HepG2 (cell line): ENCODE data around the gene ESYT2. TPM values are rescaled to one million over a fixed set of nuclear protein-coding genes. Genes with fewer than 3 reads are reported as not detected.

ENCODE experiments used
- ATAC-seq: fragments of 200-7000 bp; cut with Tn5 transposase; 3 replicates; pipeline ENCODE4 v1.9.1; 2020; ENCODE audit warnings: mild to moderate bottlenecking, moderate library complexity
- BruUV-seq: library from RNA; stranded (reverse); fragments of 400-500 nt; replicated peaks from 2 replicates; lab custom pipeline; 2021; lab: Mats Ljungman, UMichigan
- CTCF ChIA-PET: fragments of 300-600 bp; formaldehyde crosslinking; extraction: SDS; loops from one replicate; lab custom pipeline; 2021; ENCODE audit warnings: low total read pairs, inconsistent platforms, low intra/inter-chr PET ratio; lab: Yijun Ruan, JAX
- POLR2A ChIA-PET: fragments of 350-600 bp; sonication (Branson Sonifier 250); formaldehyde crosslinking; loops from one replicate; lab custom pipeline; 2020; ENCODE audit warnings: antibody characterized with exemption, inconsistent platforms; lab: Yijun Ruan, JAX
- DNase-seq: peaks from one replicate; pipeline ENCODE4 v3.0.0-alpha.2; 2015; ENCODE audit warnings: low spot score
- FAIRE-seq: peaks from 3 replicates; lab custom pipeline; 2011; peaks lifted over from hg19 to GRCh38; lab: Jason Lieb, UNC
- H2AFZ ChIP-seq: one replicate; pipeline ENCODE4 v1.6.1; 2011; ENCODE audit warnings: low read length, inconsistent platforms
- H3K27ac ChIP-seq: fragments of 300-600 bp; 3 replicates; pipeline ENCODE4 v1.8.0; 2011; ENCODE audit warnings: mixed run types, mild to moderate bottlenecking, mixed read lengths, low read length, inconsistent platforms; ENCODE audit not compliant: insufficient read depth; ENCODE audit errors: extremely low read length
- H3K27me3 ChIP-seq, 2 experiments: fragments of 200-600 bp in 1 of 2; 2 replicates in 1 of 2; 3 replicates in 1 of 2; pipeline versions ENCODE4 v1.6.0 to v1.8.0; 2011; ENCODE audit warnings: low read length in 2 of 2, mild to moderate bottlenecking in 2 of 2, moderate library complexity in 2 of 2, inconsistent platforms in 1 of 2; ENCODE audit not compliant: insufficient read depth in 2 of 2, control insufficient read depth in 1 of 2
- H3K36me3 ChIP-seq, 2 experiments: fragments of 200-600 bp in 1 of 2; replicated peaks in 1 of 2; 2 replicates in 1 of 2; 3 replicates in 1 of 2; pipeline versions ENCODE4 v1.5.1 to v1.8.0; 2011; ENCODE audit warnings: low read length in 2 of 2, inconsistent platforms in 1 of 2; ENCODE audit not compliant: insufficient read depth in 2 of 2, control insufficient read depth in 1 of 2
- H3K4me1 ChIP-seq: 2 replicates; pipeline ENCODE4 v1.5.1; 2012; ENCODE audit warnings: low read length, inconsistent platforms; ENCODE audit not compliant: insufficient read depth
- H3K4me2 ChIP-seq: 2 replicates; pipeline ENCODE4 v1.6.0; 2011; ENCODE audit warnings: low read depth, low read length, inconsistent platforms
- H3K4me3 ChIP-seq, 3 experiments: fragments of 200-600 bp in 1 of 3; sonication (generic), shearing (Covaris generic) in 1 of 3; replicated peaks in 1 of 3; 2 replicates each; pipeline ENCODE4 v1.5.1; 2011 to 2016; ENCODE audit warnings: low read length in 3 of 3, inconsistent platforms in 2 of 3, low read depth in 2 of 3, mild to moderate bottlenecking in 2 of 3, control low read depth in 1 of 3, mixed read lengths in 1 of 3; ENCODE audit not compliant: insufficient read depth in 1 of 3
- H3K79me2 ChIP-seq: one replicate; pipeline ENCODE4 v1.6.1; 2011; ENCODE audit warnings: low read length, inconsistent platforms; ENCODE audit not compliant: insufficient read depth
- H3K9ac ChIP-seq: 2 replicates; pipeline ENCODE4 v1.6.0; 2011; ENCODE audit warnings: mild to moderate bottlenecking, low read depth, low read length, inconsistent platforms; ENCODE audit not compliant: insufficient read depth
- H3K9me3 ChIP-seq: 2 replicates; pipeline ENCODE4 v1.5.1; 2012; ENCODE audit warnings: mild to moderate bottlenecking, low read length
- H4K20me1 ChIP-seq: 2 replicates; pipeline ENCODE4 v1.6.0; 2011; ENCODE audit warnings: inconsistent platforms, mild to moderate bottlenecking, low read length, moderate library complexity; ENCODE audit not compliant: insufficient read depth
- CCAR2 ChIP-seq: fragments of 200-400 bp; formaldehyde crosslinking; optimal IDR thresholded peaks from 2 replicates; pipeline ENCODE3; 2018; ENCODE audit warnings: low read depth, mild to moderate bottlenecking, low read length, moderate library complexity
- PRDM15 ChIP-seq: sonication (generic); formaldehyde crosslinking; IDR thresholded peaks from 2 replicates; pipeline ENCODE4 v1.4.0; 2020; ENCODE audit warnings: missing genetic modification reagents
- ZNF335 ChIP-seq: sonication (generic); formaldehyde crosslinking; IDR thresholded peaks from 2 replicates; pipeline ENCODE4 v1.4.0; 2020; ENCODE audit warnings: missing genetic modification reagents
- ZNF546 ChIP-seq: sonication (generic); formaldehyde crosslinking; conservative IDR thresholded peaks from 2 replicates; pipeline ENCODE4 v1.8.1; 2023; ENCODE audit warnings: mild to moderate bottlenecking, missing genetic modification reagents
- ZNF629 ChIP-seq: sonication (generic); formaldehyde crosslinking; conservative IDR thresholded peaks from 2 replicates; pipeline ENCODE4 v1.5.0; 2020; ENCODE audit warnings: missing genetic modification reagents
- WGBS: methylation state at CpG from one replicate; pipeline ENCODE4 v1.1.6; 2017; ENCODE audit warnings: low lambda C conversion rate; 5-methylcytosine and 5-hydroxymethylcytosine counted together
- in situ Hi-C: cut with HindIII; loops from 2 replicates; pipeline ENCODE4 v1.10.0; 2017; ENCODE audit warnings: low pct_unique_long_range_greater_than_20kb; ENCODE audit not compliant: extremely low pct_ligation_motif_present
- intact Hi-C: fragments of 100-400 bp; cut with micrococcal nuclease; formaldehyde crosslinking; loops from one replicate; pipeline ENCODE4 v1.10.0; 2022; ENCODE audit not compliant: unreplicated experiment
- polyA plus RNA-seq, 8 experiments: library from polyadenylated mRNA; depleted of rRNA in 3 of 8; stranded (reverse) in 7 of 8; unstranded in 1 of 8; fragments of >200 nt; fragmentation: Illumina TruSeq in 4 of 8; extraction: Trizol in 4 of 8; gene quantifications; 2 replicates each; pipeline versions ENCODE4 v1.2.1 to v1.2.3, GENCODE V29; 2011 to 2016; ENCODE audit warnings: low read depth in 4 of 8, missing spikeins in 1 of 8, mixed read lengths in 1 of 8; ENCODE audit not compliant: insufficient read depth in 1 of 8
- total RNA-seq, 5 experiments: library from RNA; depleted of rRNA; stranded (reverse); fragments of >200 nt; fragmentation: Illumina TruSeq; extraction: Trizol; gene quantifications; 2 replicates each; pipeline ENCODE4 v1.2.3, GENCODE V29; 2016; ENCODE audit warnings: low read depth in 1 of 5

The ESYT2 gene
- total and polyA plus RNA-seq, 2 of the 13 experiments (the other 11 are each of a cell fraction or from before 2014, with no cell fraction given) = 28.5 to 37.3 TPM

GRCh38 chr7:158815083-158815799 is 14.1 kb downstream of the ESYT2 start (continued):
- TF ChIP-seq ZNF629 (CRISPR knock-in tag) = no peak
- no peak for TF ChIP-seq ZNF335 (CRISPR knock-in tag)
- TF ChIP-seq, all 625 proteins: peak for 0

GRCh38 chr7:158814637-158815036 is 14.7 kb downstream of the ESYT2 start:
- H4K20me1 ChIP-seq = peaks cover 10% of the 10 kb centered on the region
- 100% methylated on average over 2 of the region's 2 CpGs for WGBS
- TF ChIP-seq ZNF546 (CRISPR knock-in tag) (no peak), CCAR2 (no peak), PRDM15 (CRISPR knock-in tag) (no peak)
- TF ChIP-seq, all 625 proteins: peak for 0
- peaks cover 0 to 10% of the 10 kb centered on the region in 2 experiments; a peak in 3 of 5 replicates for H3K36me3 ChIP-seq
- peaks cover 85% of the 10 kb centered on the region for H3K79me2 ChIP-seq
- in situ Hi-C loops = no loop called here
- H3K27me3 ChIP-seq = no peaks in the 10 kb centered on the region
- ChIA-PET CTCF (no interaction called here), POLR2A (no interaction called here)
- intact Hi-C loops = loop anchor here (5.0 to 10.0 kb wide), 3 partner anchors 43 to 163 kb away; partner anchors contain the start of genes DYNC2I1 and NCAPG2
- H3K9me3 ChIP-seq = no peaks in the 10 kb centered on the region
- ATAC-seq (no peak), DNase-seq (no peak), FAIRE-seq (no peak)
- H3K4me3 ChIP-seq = no peak overlapping the region
- H3K9ac ChIP-seq = no peak overlapping the region
- no peak overlapping the region for H3K4me2 ChIP-seq
- no TSS peak for BruUV-seq
- H3K4me1 ChIP-seq = peaks cover 66% of the 10 kb centered on the region
- H3K27ac ChIP-seq = no peak overlapping the region
- H2AFZ ChIP-seq = no peak overlapping the region
